Natural killer cell treated with Interleukin-12 subunit alpha and Interleukin-12 subunit beta and Interleukin-15 and Interleukin-18, amount 100 ng/mL, for 72 hours (primary cell): ENCODE data around the gene GOLGA8A. TPM values are rescaled to one million over a fixed set of nuclear protein-coding genes. Genes with fewer than 3 reads are reported as not detected.
"Not testable (repeated sequence)": the region's sequence is repeated elsewhere in the genome, so short reads cannot be mapped to it uniquely, and the experiment has no call there.

ENCODE experiments used
- ATAC-seq, 2 donors: fragments of 150-1000 bp; cut with Tn5 transposase in 1 of 2; sonication (Bioruptor Pico), chemical (Tn5 transposase) in 1 of 2; 2 replicates each; pipeline ENCODE4 v1.10.0; 2021
- DNase-seq: peaks from one replicate; pipeline ENCODE4 v3.0.0; 2022; ENCODE audit warnings: low spot score
- H3K27ac Mint-ChIP-seq, 2 donors: 1 replicate in 1 of 2; 2 replicates in 1 of 2; pipeline ENCODE4 v1.8.0; 2022; ENCODE audit warnings: mixed read lengths in 2 of 2, mild to moderate bottlenecking in 1 of 2, moderate library complexity in 1 of 2
- H3K27me3 Mint-ChIP-seq, 2 donors: 1 replicate in 1 of 2; 2 replicates in 1 of 2; pipeline ENCODE4 v1.8.0; 2022; ENCODE audit warnings: mixed read lengths in 2 of 2
- H3K36me3 Mint-ChIP-seq: one replicate; pipeline ENCODE4 v1.8.0; 2022; ENCODE audit warnings: mixed read lengths
- H3K4me1 Mint-ChIP-seq, 2 donors: 1 replicate in 1 of 2; 2 replicates in 1 of 2; pipeline ENCODE4 v1.8.0; 2022; ENCODE audit warnings: low read depth in 2 of 2, mixed read lengths in 2 of 2, mild to moderate bottlenecking in 1 of 2
- H3K4me3 Mint-ChIP-seq: one replicate; pipeline ENCODE4 v1.8.0; 2022; ENCODE audit warnings: mixed read lengths
- H3K9me3 Mint-ChIP-seq: 2 replicates; pipeline ENCODE4 v1.8.0; 2022; ENCODE audit warnings: mixed read lengths
- total RNA-seq, 2 donors: library from RNA; stranded (reverse); gene quantifications; one replicate each; pipeline ENCODE4 v1.2.3, GENCODE V29; 2022

GOLGA8A gene
- total RNA-seq, 2 donors from 2014 or later, result 228 to 360 TPM

GRCh38 chr15:34436126-34436955, 1.3 kb downstream of the GOLGA8A start:
- H3K4me3 Mint-ChIP-seq, result peak overlapping the region; percentile 86
- H3K27me3 Mint-ChIP-seq, result peaks cover 0 to 11% of the 10 kb centered on the region in 2 donors
- H3K4me1 Mint-ChIP-seq, result peaks cover 24 to 28% of the 10 kb centered on the region in 2 donors
- peak overlapping the region; percentile 64 to 68 for H3K27ac Mint-ChIP-seq
- peak; percentile 43 to 47 for ATAC-seq
- DNase-seq, result no peak
- H3K9me3 Mint-ChIP-seq, result no peaks in the 10 kb centered on the region
- H3K36me3 Mint-ChIP-seq, result peaks cover 16% of the 10 kb centered on the region

GRCh38 chr15:34435658-34436057, 1.9 kb downstream of the GOLGA8A start:
- H3K9me3 Mint-ChIP-seq, result no peaks in the 10 kb centered on the region
- H3K4me3 Mint-ChIP-seq, result peak overlapping the region; percentile 86
- peaks cover 0 to 7% of the 10 kb centered on the region in 2 donors for H3K27me3 Mint-ChIP-seq
- peaks cover 24 to 28% of the 10 kb centered on the region in 2 donors for H3K4me1 Mint-ChIP-seq
- peak overlapping the region; percentile 64 to 68 for H3K27ac Mint-ChIP-seq
- peaks cover 16% of the 10 kb centered on the region for H3K36me3 Mint-ChIP-seq
- no peak for ATAC-seq
- no peak for DNase-seq

GRCh38 chr15:34434627-34435305, 2.8 kb downstream of the GOLGA8A start:
- ATAC-seq (no peak), DNase-seq (no peak)
- Mint-ChIP-seq H3K27me3 (peaks cover 0 to 3% of the 10 kb centered on the region in 2 donors), H3K27ac (no peak overlapping the region), H3K36me3 (peaks cover 16% of the 10 kb centered on the region), H3K4me1 (peaks cover 24 to 28% of the 10 kb centered on the region in 2 donors), H3K4me3 (no peak overlapping the region), H3K9me3 (no peaks in the 10 kb centered on the region)

GRCh38 chr15:34433956-34434626, 3.5 kb downstream of the GOLGA8A start:
- ATAC-seq, H3K27ac Mint-ChIP-seq, DNase-seq, H3K27me3 Mint-ChIP-seq, H3K9me3 Mint-ChIP-seq: not testable (repeated sequence)
- Mint-ChIP-seq H3K4me3 (peak overlapping the region; percentile 33), H3K4me1 (peaks cover 24 to 28% of the 10 kb centered on the region in 2 donors), H3K36me3 (peaks cover 16% of the 10 kb centered on the region)

- peaks cover 15 to 21% of the 10 kb centered on the region in 2 donors for H3K4me1 Mint-ChIP-seq
- DNase-seq, ATAC-seq, H3K27me3 Mint-ChIP-seq, H3K27ac Mint-ChIP-seq, H3K4me3 Mint-ChIP-seq, H3K9me3 Mint-ChIP-seq: not testable (repeated sequence)
- peaks cover 18% of the 10 kb centered on the region for H3K36me3 Mint-ChIP-seq
Observed at GRCh38 chr15:34430642-34431041, 7.0 kb downstream of the GOLGA8A start.

GRCh38 chr15:34423425-34424090, 14.1 kb downstream of the GOLGA8A start:
- H3K27ac Mint-ChIP-seq, H3K4me3 Mint-ChIP-seq, H3K4me1 Mint-ChIP-seq, H3K36me3 Mint-ChIP-seq, H3K27me3 Mint-ChIP-seq, DNase-seq, ATAC-seq, H3K9me3 Mint-ChIP-seq: not testable (repeated sequence)

GRCh38 chr15:34420953-34421352, 16.7 kb downstream of the GOLGA8A start:
- DNase-seq, H3K4me3 Mint-ChIP-seq, H3K27me3 Mint-ChIP-seq, H3K4me1 Mint-ChIP-seq, H3K27ac Mint-ChIP-seq, H3K9me3 Mint-ChIP-seq, ATAC-seq: not testable (repeated sequence)
- peaks cover 12% of the 10 kb centered on the region for H3K36me3 Mint-ChIP-seq

- ATAC-seq, result peak in 1 of 2 donors; percentile 60
- not testable (repeated sequence) for H3K36me3 Mint-ChIP-seq, H3K9me3 Mint-ChIP-seq, H3K4me3 Mint-ChIP-seq, DNase-seq, H3K27me3 Mint-ChIP-seq, H3K27ac Mint-ChIP-seq, H3K4me1 Mint-ChIP-seq
Observed at GRCh38 chr15:34418435-34418834, 19.2 kb downstream of the GOLGA8A start.

- DNase-seq, H3K36me3 Mint-ChIP-seq, H3K9me3 Mint-ChIP-seq, H3K27me3 Mint-ChIP-seq, H3K4me3 Mint-ChIP-seq, H3K27ac Mint-ChIP-seq, ATAC-seq, H3K4me1 Mint-ChIP-seq: not testable (repeated sequence)
Observed at GRCh38 chr15:34409511-34409910, 28.1 kb downstream of the GOLGA8A start.

GRCh38 chr15:34408973-34409372, 28.6 kb downstream of the GOLGA8A start:
- H3K4me1 Mint-ChIP-seq, H3K27ac Mint-ChIP-seq, H3K4me3 Mint-ChIP-seq, H3K9me3 Mint-ChIP-seq, H3K27me3 Mint-ChIP-seq, ATAC-seq, H3K36me3 Mint-ChIP-seq, DNase-seq: not testable (repeated sequence)

GRCh38 chr15:34403899-34404298, 33.7 kb downstream of the GOLGA8A start:
- H3K4me3 Mint-ChIP-seq, H3K27ac Mint-ChIP-seq, H3K27me3 Mint-ChIP-seq, H3K4me1 Mint-ChIP-seq, H3K9me3 Mint-ChIP-seq, H3K36me3 Mint-ChIP-seq, DNase-seq: not testable (repeated sequence)
- peak; percentile 37 to 69 for ATAC-seq

GRCh38 chr15:34403160-34403598, 34.4 kb downstream of the GOLGA8A start:
- not testable (repeated sequence) for H3K36me3 Mint-ChIP-seq, H3K9me3 Mint-ChIP-seq, H3K4me1 Mint-ChIP-seq, H3K27me3 Mint-ChIP-seq, H3K4me3 Mint-ChIP-seq, H3K27ac Mint-ChIP-seq, DNase-seq
- ATAC-seq, result peak; percentile 73 to 88

GRCh38 chr15:34397637-34398259, 39.9 kb downstream of the GOLGA8A start:
- peak; percentile 95 for ATAC-seq
- not testable (repeated sequence) for H3K36me3 Mint-ChIP-seq, H3K27me3 Mint-ChIP-seq, H3K27ac Mint-ChIP-seq, H3K4me3 Mint-ChIP-seq, H3K4me1 Mint-ChIP-seq, H3K9me3 Mint-ChIP-seq
- peak; percentile 62 for DNase-seq
